Measurements from ENCODE around the gene CCNF.
A peak's percentile ranks its signal among the peaks of the same experiment; 100 is the strongest.

CCNF gene

DNA sequence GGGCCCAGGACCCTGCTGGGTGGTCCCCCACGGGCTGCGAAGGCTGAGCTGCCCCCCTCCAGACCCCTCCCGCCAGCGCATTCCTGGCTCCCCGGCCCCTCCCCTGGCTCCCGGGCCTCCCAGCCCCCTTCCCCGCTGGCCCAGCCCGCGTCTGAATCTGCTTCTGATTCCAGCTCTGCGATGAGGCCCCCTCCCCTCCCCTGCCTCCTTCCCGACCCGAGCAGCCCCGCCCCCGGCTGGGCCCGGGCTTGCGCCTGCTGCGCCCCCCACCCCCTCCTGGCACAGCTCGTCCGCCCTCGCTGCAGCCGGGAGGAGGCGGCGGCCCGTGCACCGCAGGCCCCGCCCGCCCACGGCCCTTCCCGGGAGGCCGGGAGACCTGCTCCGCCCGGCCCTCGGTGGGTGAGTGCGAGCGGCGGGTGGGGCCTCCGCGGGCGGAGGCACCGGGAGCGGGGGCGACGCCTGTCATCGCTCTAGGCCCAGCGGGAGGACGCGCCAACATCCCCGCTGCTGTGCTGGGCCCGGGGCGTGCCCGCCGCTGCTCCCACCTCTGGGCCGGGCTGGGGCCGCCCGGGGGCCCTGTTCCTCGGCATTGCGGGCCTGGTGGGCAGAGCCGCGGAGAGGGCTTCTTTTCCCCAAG, 41.9 kb downstream of the CCNF start, which contains the start of gene NTN3:
Gene NTN3, plus strand, starts transcription at position 282 of the 637 bp plus-strand sequence. CDS start 405 bp downstream, outside the sequence.
- peak in 1 of 2 donors; percentile 26 for DNase-seq (ENCODE audit: low read depth in 2 of 2)
- H3K4me3 ChIP-seq (replicated peaks in 1 of 2; ENCODE audit: low read depth in 2 of 2, low read length in 2 of 2), result no peak within 1 kb of the TSS
- TF ChIP-seq CTCF (IDR thresholded peaks at IDR 0.05; ENCODE audit: low read depth, low read length), result no peak

- TF ChIP-seq CTCF (IDR thresholded peaks at IDR 0.05; ENCODE audit: low read depth, low read length), result no peak
- DNase-seq (ENCODE audit: low read depth in 2 of 2), result no peak
- H3K4me3 ChIP-seq (replicated peaks in 1 of 2; ENCODE audit: low read depth in 2 of 2, low read length in 2 of 2), result no peak overlapping the region
These were observed 42.6 kb downstream of the CCNF start for GRCh38 chr16:2471653-2472487.

DNA sequence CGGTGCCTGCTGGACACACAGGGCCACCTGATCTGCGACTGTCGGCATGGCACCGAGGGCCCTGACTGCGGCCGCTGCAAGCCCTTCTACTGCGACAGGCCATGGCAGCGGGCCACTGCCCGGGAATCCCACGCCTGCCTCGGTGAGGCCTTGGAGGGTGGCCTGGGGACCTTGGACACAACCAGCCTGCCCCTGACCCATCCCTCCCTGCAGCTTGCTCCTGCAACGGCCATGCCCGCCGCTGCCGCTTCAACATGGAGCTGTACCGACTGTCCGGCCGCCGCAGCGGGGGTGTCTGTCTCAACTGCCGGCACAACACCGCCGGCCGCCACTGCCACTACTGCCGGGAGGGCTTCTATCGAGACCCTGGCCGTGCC, 43.2 kb downstream of the CCNF start:
- H3K4me3 ChIP-seq (replicated peaks in 1 of 2; ENCODE audit: low read depth in 2 of 2, low read length in 2 of 2), result no peak overlapping the region
- no peak for TF ChIP-seq CTCF (IDR thresholded peaks at IDR 0.05; ENCODE audit: low read depth, low read length)
- no peak for DNase-seq (ENCODE audit: low read depth in 2 of 2)

- H3K4me3 ChIP-seq (replicated peaks in 1 of 2; ENCODE audit: low read depth in 2 of 2, low read length in 2 of 2), result no peak overlapping the region
- no peak for DNase-seq (ENCODE audit: low read depth in 2 of 2)
- TF ChIP-seq CTCF (IDR thresholded peaks at IDR 0.05; ENCODE audit: low read depth, low read length), result no peak
These were observed 43.7 kb downstream of the CCNF start for GRCh38 chr16:2472885-2473445.

GRCh38 chr16:2473446-2473926, 44.2 kb downstream of the CCNF start:
- no peak for DNase-seq (ENCODE audit: low read depth in 2 of 2)
- no peak for TF ChIP-seq CTCF (IDR thresholded peaks at IDR 0.05; ENCODE audit: low read depth, low read length)
- H3K4me3 ChIP-seq (replicated peaks in 1 of 2; ENCODE audit: low read depth in 2 of 2, low read length in 2 of 2), result peak overlapping the region in 1 of 2 donors; percentile 7

DNA sequence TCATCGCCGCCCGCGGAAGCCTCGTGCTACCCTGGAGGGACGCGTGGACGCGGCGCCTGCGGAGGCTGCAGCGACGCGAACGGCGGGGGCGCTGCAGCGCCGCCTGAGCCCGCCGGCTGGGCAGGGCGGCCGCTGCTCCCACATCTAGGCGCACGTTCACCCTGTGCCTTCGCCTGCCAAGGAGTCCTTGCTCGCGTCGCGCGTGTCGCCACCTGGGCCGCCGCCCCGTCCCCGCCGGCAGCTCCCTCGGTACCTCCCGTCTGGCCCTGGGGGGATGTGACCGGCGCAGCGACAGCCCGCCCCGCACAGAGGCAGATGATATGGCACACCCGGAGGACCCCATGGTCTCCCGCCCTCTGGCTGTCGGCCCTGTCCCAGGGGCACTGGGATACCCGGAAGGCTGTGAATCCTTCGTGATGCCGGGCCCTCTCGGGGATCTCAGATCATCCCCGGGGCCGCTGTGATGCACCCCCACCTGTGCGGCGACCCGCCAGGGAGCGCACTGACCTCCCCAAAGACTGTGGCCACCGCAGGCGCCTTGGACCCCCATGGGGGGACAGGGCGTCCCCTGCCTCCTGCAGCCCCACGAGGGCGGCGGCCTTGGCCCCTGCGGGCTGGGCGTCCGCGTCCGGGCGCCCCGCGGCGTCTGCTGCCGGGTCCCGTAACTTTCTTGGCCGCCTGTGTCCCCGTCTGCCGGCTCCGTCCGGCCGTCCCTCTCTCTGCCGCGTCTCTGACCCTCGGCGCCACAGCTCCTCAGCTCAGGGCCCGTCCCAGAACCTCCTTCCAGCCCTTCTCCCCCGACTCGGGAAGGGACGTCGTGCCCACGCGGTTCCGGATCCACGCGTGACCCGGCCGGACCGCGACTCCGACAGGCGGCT, 45.0 kb downstream of the CCNF start:
- H3K4me3 ChIP-seq (replicated peaks in 1 of 2; ENCODE audit: low read depth in 2 of 2, low read length in 2 of 2), result peak overlapping the region; percentile 73 to 76
- no peak for TF ChIP-seq CTCF (IDR thresholded peaks at IDR 0.05; ENCODE audit: low read depth, low read length)
- DNase-seq (ENCODE audit: low read depth in 2 of 2), result peak; percentile 28 to 51
